Stimulated activated CD4-positive, alpha-beta T cell treated with anti-CD3 and anti-CD28 coated beads, Interleukin-12 subunit alpha, Interleukin-12 subunit beta, amount 100 ng/mL, for 4 hours (primary cell): ENCODE results near the gene RIMBP2.

Experiments used
- DNase-seq: peaks from one replicate; pipeline ENCODE4 v3.0.0-alpha.2; 2020

RIMBP2 gene

GRCh38 chr12:130526813-130527212, 189.3 kb downstream of the RIMBP2 start:
- no peak for DNase-seq

- DNase-seq, result no peak
Observed at GRCh38 chr12:130525384-130526172, 190.5 kb downstream of the RIMBP2 start.

GRCh38 chr12:130524759-130525158, 191.3 kb downstream of the RIMBP2 start:
- no peak for DNase-seq

- no peak for DNase-seq
Observed at GRCh38 chr12:130523863-130524614, 192.1 kb downstream of the RIMBP2 start.

- DNase-seq, result no peak
Observed at GRCh38 chr12:130523208-130523607, 192.9 kb downstream of the RIMBP2 start.

GRCh38 chr12:130522244-130522834, 193.8 kb downstream of the RIMBP2 start:
- no peak for DNase-seq

- DNase-seq, result no peak
Observed at GRCh38 chr12:130521375-130522124, 194.5 kb downstream of the RIMBP2 start.

- no peak for DNase-seq
Observed at GRCh38 chr12:130520784-130521183, 195.3 kb downstream of the RIMBP2 start.

GRCh38 chr12:130517588-130517987, 198.5 kb downstream of the RIMBP2 start:
- no peak for DNase-seq

GRCh38 chr12:130514149-130514551, 201.9 kb downstream of the RIMBP2 start:
- no peak for DNase-seq

- no peak for DNase-seq
Observed at GRCh38 chr12:130513556-130513955, 202.5 kb downstream of the RIMBP2 start.

GRCh38 chr12:130511285-130511684, 204.8 kb downstream of the RIMBP2 start:
- no peak for DNase-seq

- DNase-seq, result no peak
Observed at GRCh38 chr12:130509454-130509853, 206.6 kb downstream of the RIMBP2 start.

- no peak for DNase-seq
Observed at GRCh38 chr12:130508847-130509246, 207.3 kb downstream of the RIMBP2 start.

GRCh38 chr12:130508318-130508717, 207.8 kb downstream of the RIMBP2 start:
- no peak for DNase-seq

GRCh38 chr12:130506844-130507243, 209.3 kb downstream of the RIMBP2 start:
- DNase-seq, result no peak

GRCh38 chr12:130504840-130505175, 211.3 kb downstream of the RIMBP2 start:
- DNase-seq, result no peak

GRCh38 chr12:130504110-130504839, 211.8 kb downstream of the RIMBP2 start:
- DNase-seq, result no peak

GRCh38 chr12:130501821-130502220, 214.3 kb downstream of the RIMBP2 start:
- no peak for DNase-seq

- no peak for DNase-seq
Observed at GRCh38 chr12:130500835-130501330, 215.2 kb downstream of the RIMBP2 start.

- no peak for DNase-seq
Observed at GRCh38 chr12:130499474-130499873, 216.6 kb downstream of the RIMBP2 start.
